ENCODE measurements around the gene SLC25A46. TPM values are rescaled to one million over a fixed set of nuclear protein-coding genes. Genes with fewer than 3 reads are reported as not detected.

The SLC25A46 gene
- total RNA-seq, 1 experiment from 2014 or later = 47.3 TPM

DNA sequence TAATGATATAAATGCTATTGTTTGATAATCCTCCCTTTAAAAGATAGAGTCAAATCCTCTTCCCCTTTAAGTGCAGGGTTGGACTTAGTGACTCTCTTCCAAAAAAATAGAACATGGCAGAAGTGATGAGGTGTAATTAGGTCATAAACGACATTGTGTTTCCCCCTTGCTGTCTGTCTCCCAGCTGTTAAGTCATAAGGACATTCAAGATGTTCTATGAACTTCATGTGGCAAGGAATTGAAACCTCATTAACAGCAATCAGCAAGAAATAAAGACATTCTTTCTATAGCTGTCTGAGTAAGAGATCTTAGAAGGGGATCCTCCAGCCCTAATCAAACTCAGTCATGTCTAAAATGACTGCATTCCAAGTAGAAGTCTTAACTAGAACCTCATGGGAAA lies 3.3 kb upstream of the SLC25A46 start:
- Histone ChIP-seq H3K4me3 (no peak overlapping the region), H3K36me3 (no peaks in the 10 kb centered on the region), H3K27me3 (no peaks in the 10 kb centered on the region), H3K4me1 (peaks cover 5% of the 10 kb centered on the region; the same call in 1 of the 2 replicates), H3K27ac (no peak overlapping the region), H3K9me3 (replicated peaks) (no peaks in the 10 kb centered on the region; the same call in 1 of the 2 replicates)
- DNase-seq = no peak

DNA sequence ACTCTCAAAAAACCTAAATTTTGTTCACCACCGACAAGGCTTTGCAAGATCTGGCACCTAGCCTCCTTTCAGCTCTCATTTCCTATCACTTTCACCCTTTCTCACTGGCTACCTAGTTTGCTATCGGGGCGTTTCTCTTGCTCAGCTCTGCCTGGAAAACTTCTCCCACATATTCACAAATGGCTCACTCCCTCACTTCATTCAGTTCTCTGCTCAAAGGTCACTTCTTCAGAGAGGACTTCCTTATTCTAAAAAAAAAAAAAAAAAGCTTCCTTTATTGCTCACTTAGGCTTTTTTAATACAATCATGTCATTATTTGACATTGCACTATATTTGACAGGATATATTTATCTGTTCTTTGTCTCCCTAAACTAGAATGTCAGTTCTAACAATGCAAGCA lies 2.1 kb upstream of the SLC25A46 start:
- Histone ChIP-seq H3K4me3 (no peak overlapping the region), H3K4me1 (peaks cover 5% of the 10 kb centered on the region; the same call in 1 of the 2 replicates), H3K9me3 (replicated peaks) (no peaks in the 10 kb centered on the region; the same call in 1 of the 2 replicates), H3K36me3 (no peaks in the 10 kb centered on the region), H3K27me3 (no peaks in the 10 kb centered on the region), H3K27ac (no peak overlapping the region)
- DNase-seq = no peak

GRCh38 chr5:110738503-110738811 lies 350 bp upstream of the SLC25A46 start:
- Histone ChIP-seq H3K4me3 (peak overlapping the region; percentile 96), H3K36me3 (no peaks in the 10 kb centered on the region), H3K9me3 (replicated peaks) (no peaks in the 10 kb centered on the region; the same call in 1 of the 2 replicates), H3K27ac (no peak overlapping the region), H3K27me3 (no peaks in the 10 kb centered on the region), H3K4me1 (peaks cover 5% of the 10 kb centered on the region; the same call in 1 of the 2 replicates)
- no peak for DNase-seq

DNA sequence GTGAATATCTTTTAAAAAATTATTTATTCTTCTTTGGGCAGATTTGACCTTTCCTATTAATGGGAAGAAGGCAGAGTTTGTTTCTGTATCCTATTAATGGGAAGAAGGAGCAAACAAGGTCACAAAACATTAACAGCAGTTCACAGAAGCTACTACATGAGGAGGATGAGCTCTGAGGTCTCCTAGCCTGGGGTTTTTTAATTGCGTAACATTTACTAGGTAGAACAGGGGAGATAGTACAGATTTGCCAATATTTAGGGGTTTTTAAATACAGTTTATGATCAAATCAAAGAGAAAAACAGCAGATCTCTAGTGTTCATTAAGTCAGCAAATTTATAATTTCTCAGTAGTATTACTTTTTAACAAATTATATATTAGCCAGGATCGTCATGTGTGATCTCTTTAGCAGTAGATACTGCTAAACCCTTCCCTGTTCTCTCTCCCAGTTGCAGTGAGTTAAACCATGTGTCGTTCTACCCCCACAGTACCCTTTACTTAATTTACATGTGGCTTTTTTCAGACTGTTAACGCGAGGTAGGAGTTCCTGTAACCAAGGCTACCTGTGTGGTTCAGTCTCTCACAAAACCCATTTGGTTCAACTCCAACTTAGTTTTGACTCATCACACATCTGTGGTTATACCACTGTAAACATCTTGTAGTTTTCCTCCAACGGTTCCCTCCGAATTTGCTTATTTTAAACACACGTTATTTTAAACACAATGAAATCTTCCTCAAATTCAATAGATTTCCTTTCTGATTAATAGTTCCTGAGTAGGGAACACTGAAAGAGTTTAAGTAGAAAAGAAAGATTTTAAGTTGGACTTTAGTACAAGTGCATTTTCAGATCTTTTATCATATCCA lies 13.3 kb downstream of the SLC25A46 start:
- DNase-seq = no peak
- H3K36me3 ChIP-seq = peaks cover 18% of the 10 kb centered on the region
- no peaks in the 10 kb centered on the region for H3K9me3 ChIP-seq (replicated peaks)
- H3K4me3 ChIP-seq = no peak overlapping the region
- H3K4me1 ChIP-seq = no peaks in the 10 kb centered on the region
- no peaks in the 10 kb centered on the region for H3K27me3 ChIP-seq
- no peak overlapping the region for H3K27ac ChIP-seq

DNA sequence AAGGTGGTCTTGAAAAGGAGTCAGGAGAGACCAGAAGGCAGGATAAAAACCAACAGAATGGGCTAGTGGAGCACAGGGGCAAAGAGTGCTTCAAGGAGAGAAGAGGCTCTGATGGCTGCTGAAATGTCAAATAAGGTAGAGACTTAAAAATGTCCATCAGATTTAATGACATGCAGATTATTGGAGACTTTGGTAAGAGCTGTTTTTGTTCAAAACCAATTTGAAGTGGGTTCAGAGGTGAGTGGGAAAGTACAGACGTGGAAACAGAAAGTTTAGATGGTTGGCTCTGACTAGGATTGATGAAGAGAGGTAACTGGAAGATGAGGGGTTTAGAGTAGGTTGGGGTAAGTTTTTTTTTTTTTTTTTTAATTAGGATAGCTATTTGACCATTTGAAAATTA lies 14.1 kb downstream of the SLC25A46 start:
- H3K36me3 ChIP-seq = peaks cover 20% of the 10 kb centered on the region
- no peak for DNase-seq

DNA sequence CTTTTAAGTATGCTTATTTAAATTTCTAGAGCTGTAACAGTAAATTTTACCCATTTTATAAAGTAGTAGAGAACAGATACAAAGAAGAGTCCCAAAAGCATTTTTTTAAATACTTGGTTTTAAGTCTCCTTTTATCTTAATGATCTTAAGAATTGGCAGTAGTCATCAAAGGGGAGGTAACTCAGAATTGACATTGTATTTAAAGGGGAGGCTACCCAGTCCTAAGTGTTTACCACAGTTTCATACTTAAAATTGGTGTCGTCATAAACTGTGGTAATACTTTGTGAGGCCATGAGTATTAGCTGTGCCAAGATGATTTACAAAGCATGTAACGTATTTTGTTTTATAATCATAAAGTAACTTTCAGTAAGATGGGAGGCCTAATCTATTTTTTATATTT lies 14.8 kb downstream of the SLC25A46 start:
- no peaks in the 10 kb centered on the region for H3K9me3 ChIP-seq (replicated peaks)
- peaks cover 22% of the 10 kb centered on the region for H3K36me3 ChIP-seq
- H3K27me3 ChIP-seq = no peaks in the 10 kb centered on the region
- no peak overlapping the region for H3K4me3 ChIP-seq
- H3K27ac ChIP-seq = no peak overlapping the region
- H3K4me1 ChIP-seq = no peaks in the 10 kb centered on the region
- no peak for DNase-seq

More for the DNA sequence above, 14.1 kb downstream of the SLC25A46 start:
- Histone ChIP-seq H3K9me3 (replicated peaks) (no peaks in the 10 kb centered on the region), H3K4me3 (no peak overlapping the region), H3K4me1 (no peaks in the 10 kb centered on the region), H3K27me3 (no peaks in the 10 kb centered on the region), H3K27ac (no peak overlapping the region)

- DNase-seq = no peak
- Histone ChIP-seq H3K27ac (no peak overlapping the region), H3K9me3 (replicated peaks) (no peaks in the 10 kb centered on the region), H3K36me3 (peaks cover 24% of the 10 kb centered on the region), H3K27me3 (no peaks in the 10 kb centered on the region), H3K4me1 (no peaks in the 10 kb centered on the region), H3K4me3 (no peak overlapping the region)
These were observed 15.4 kb downstream of the SLC25A46 start for GRCh38 chr5:110754181-110754580.

- Histone ChIP-seq H3K9me3 (replicated peaks) (no peaks in the 10 kb centered on the region), H3K27me3 (no peaks in the 10 kb centered on the region), H3K27ac (no peak overlapping the region), H3K4me3 (no peak overlapping the region), H3K36me3 (peaks cover 37% of the 10 kb centered on the region), H3K4me1 (no peaks in the 10 kb centered on the region)
- peak in 1 of 2 experiments; percentile 69 for DNase-seq
These were observed 18.4 kb downstream of the SLC25A46 start for GRCh38 chr5:110757118-110757729.

- Histone ChIP-seq H3K4me3 (no peak overlapping the region), H3K36me3 (peaks cover 37% of the 10 kb centered on the region), H3K27ac (no peak overlapping the region), H3K27me3 (no peaks in the 10 kb centered on the region), H3K9me3 (replicated peaks) (no peaks in the 10 kb centered on the region), H3K4me1 (no peaks in the 10 kb centered on the region)
- no peak for DNase-seq
These were observed 21.4 kb downstream of the SLC25A46 start for GRCh38 chr5:110760158-110760557.

GRCh38 chr5:110768138-110768860 lies 29.5 kb downstream of the SLC25A46 start:
- Histone ChIP-seq H3K4me1 (no peaks in the 10 kb centered on the region), H3K4me3 (no peak overlapping the region), H3K36me3 (no peaks in the 10 kb centered on the region), H3K27me3 (no peaks in the 10 kb centered on the region; the same call in 1 of the 2 replicates), H3K9me3 (replicated peaks) (no peaks in the 10 kb centered on the region), H3K27ac (no peak overlapping the region)
- no peak for DNase-seq

GRCh38 chr5:110769000-110769681 lies 30.3 kb downstream of the SLC25A46 start:
- Histone ChIP-seq H3K36me3 (no peaks in the 10 kb centered on the region), H3K27ac (no peak overlapping the region), H3K9me3 (replicated peaks) (no peaks in the 10 kb centered on the region), H3K4me3 (no peak overlapping the region), H3K4me1 (no peaks in the 10 kb centered on the region), H3K27me3 (no peaks in the 10 kb centered on the region; the same call in 1 of the 2 replicates)
- no peak for DNase-seq

- no peak for DNase-seq
- H3K27me3 ChIP-seq = no peaks in the 10 kb centered on the region; the same call in 1 of the 2 replicates
- H3K4me3 ChIP-seq = no peak overlapping the region
These were observed 31.5 kb downstream of the SLC25A46 start for GRCh38 chr5:110770286-110770685.

DNA sequence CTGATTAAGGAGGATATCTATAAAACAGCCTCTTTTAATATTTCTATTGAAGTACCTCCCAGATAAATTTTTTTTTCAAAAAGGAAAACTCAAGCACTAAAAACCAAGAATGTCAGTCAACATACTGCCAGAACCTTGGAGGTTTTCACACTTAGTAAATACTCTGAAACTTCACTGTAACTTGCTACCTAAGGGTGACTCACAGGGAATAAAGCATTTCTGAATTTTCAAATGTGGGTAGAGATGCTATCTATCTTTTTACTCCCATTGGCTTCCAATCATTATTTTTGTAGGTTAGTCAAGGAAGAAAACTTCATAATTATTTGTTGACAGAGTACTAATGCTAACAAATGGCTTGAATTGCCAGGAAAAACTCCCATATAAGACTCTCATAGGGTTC lies 46.1 kb downstream of the SLC25A46 start:
- no peak for DNase-seq

More at GRCh38 chr5:110770286-110770685, 31.5 kb downstream of the SLC25A46 start:
- Histone ChIP-seq H3K36me3 (no peaks in the 10 kb centered on the region), H3K4me1 (no peaks in the 10 kb centered on the region), H3K27ac (no peak overlapping the region), H3K9me3 (replicated peaks) (no peaks in the 10 kb centered on the region)

GRCh38 chr5:110785356-110785755 lies 46.5 kb downstream of the SLC25A46 start:
- Histone ChIP-seq H3K27me3 (no peaks in the 10 kb centered on the region), H3K9me3 (replicated peaks) (no peaks in the 10 kb centered on the region), H3K36me3 (no peaks in the 10 kb centered on the region), H3K27ac (no peak overlapping the region), H3K4me3 (no peak overlapping the region), H3K4me1 (no peaks in the 10 kb centered on the region)
- DNase-seq = no peak

More for the DNA sequence above, 46.1 kb downstream of the SLC25A46 start:
- no peaks in the 10 kb centered on the region for H3K36me3 ChIP-seq
- H3K9me3 ChIP-seq (replicated peaks) = no peaks in the 10 kb centered on the region
- H3K4me1 ChIP-seq = no peaks in the 10 kb centered on the region
- H3K27me3 ChIP-seq = no peaks in the 10 kb centered on the region
- no peak overlapping the region for H3K27ac ChIP-seq
- H3K4me3 ChIP-seq = no peak overlapping the region
